Measurements from ENCODE around the gene NSG1. TPM values are rescaled to one million over a fixed set of nuclear protein-coding genes. Genes with fewer than 3 reads are reported as not detected.
A peak's percentile ranks its signal among the peaks of the same experiment; 100 is the strongest.

The NSG1 gene
- total and polyA plus RNA-seq, 2 of the 13 experiments (the other 11 are each of a cell fraction or from before 2014, with no cell fraction given) = not detected

- TF ChIP-seq, protein P1, sequence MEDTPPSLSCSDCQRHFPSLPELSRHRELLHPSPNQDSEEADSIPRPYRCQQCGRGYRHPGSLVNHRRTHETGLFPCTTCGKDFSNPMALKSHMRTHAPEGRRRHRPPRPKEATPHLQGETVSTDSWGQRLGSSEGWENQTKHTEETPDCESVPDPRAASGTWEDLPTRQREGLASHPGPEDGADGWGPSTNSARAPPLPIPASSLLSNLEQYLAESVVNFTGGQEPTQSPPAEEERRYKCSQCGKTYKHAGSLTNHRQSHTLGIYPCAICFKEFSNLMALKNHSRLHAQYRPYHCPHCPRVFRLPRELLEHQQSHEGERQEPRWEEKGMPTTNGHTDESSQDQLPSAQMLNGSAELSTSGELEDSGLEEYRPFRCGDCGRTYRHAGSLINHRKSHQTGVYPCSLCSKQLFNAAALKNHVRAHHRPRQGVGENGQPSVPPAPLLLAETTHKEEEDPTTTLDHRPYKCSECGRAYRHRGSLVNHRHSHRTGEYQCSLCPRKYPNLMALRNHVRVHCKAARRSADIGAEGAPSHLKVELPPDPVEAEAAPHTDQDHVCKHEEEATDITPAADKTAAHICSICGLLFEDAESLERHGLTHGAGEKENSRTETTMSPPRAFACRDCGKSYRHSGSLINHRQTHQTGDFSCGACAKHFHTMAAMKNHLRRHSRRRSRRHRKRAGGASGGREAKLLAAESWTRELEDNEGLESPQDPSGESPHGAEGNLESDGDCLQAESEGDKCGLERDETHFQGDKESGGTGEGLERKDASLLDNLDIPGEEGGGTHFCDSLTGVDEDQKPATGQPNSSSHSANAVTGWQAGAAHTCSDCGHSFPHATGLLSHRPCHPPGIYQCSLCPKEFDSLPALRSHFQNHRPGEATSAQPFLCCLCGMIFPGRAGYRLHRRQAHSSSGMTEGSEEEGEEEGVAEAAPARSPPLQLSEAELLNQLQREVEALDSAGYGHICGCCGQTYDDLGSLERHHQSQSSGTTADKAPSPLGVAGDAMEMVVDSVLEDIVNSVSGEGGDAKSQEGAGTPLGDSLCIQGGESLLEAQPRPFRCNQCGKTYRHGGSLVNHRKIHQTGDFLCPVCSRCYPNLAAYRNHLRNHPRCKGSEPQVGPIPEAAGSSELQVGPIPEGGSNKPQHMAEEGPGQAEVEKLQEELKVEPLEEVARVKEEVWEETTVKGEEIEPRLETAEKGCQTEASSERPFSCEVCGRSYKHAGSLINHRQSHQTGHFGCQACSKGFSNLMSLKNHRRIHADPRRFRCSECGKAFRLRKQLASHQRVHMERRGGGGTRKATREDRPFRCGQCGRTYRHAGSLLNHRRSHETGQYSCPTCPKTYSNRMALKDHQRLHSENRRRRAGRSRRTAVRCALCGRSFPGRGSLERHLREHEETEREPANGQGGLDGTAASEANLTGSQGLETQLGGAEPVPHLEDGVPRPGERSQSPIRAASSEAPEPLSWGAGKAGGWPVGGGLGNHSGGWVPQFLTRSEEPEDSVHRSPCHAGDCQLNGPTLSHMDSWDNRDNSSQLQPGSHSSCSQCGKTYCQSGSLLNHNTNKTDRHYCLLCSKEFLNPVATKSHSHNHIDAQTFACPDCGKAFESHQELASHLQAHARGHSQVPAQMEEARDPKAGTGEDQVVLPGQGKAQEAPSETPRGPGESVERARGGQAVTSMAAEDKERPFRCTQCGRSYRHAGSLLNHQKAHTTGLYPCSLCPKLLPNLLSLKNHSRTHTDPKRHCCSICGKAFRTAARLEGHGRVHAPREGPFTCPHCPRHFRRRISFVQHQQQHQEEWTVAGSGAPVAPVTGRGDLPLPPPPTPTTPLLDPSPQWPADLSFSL (CRISPR knock-in tag; IDR thresholded peaks at IDR 0.05) = 0 out of 2 replicates have a peak, but pooled peaks have one; percentile 32
- TF ChIP-seq EZH2 (conservative IDR thresholded peaks at IDR 0.05; ENCODE audit: low read depth, low read length) (no peak), ZNF326 (CRISPR knock-in tag; IDR thresholded peaks at IDR 0.05; ENCODE audit: borderline replicate concordance) (no peak), HNF4A (CRISPR knock-in tag; IDR thresholded peaks at IDR 0.05) (0 out of 2 replicates have a peak, but pooled peaks have one; percentile 19), ERF (CRISPR knock-in tag; IDR thresholded peaks at IDR 0.05) (0 out of 2 replicates have a peak, but pooled peaks have one; percentile 18), NR2F6 (IDR thresholded peaks at IDR 0.05) (no peak), NR2F6 (CRISPR knock-in tag; IDR thresholded peaks at IDR 0.05) (0 out of 2 replicates have a peak, but pooled peaks have one; percentile 42), ZFX (CRISPR knock-in tag; IDR thresholded peaks at IDR 0.05; ENCODE audit: low read depth) (peak; percentile 55), ZNF24 (IDR thresholded peaks at IDR 0.05) (no peak), EP300 (IDR thresholded peaks at IDR 0.05; ENCODE audit: low read depth in 2 of 2, low read length in 2 of 2) (peak in 1 of 2 experiments; percentile 60; a peak in 2 of 4 replicates), EP300 (CRISPR knock-in tag; IDR thresholded peaks at IDR 0.05; ENCODE audit: borderline replicate concordance) (no peak), TCF7 (IDR thresholded peaks at IDR 0.05; ENCODE audit: low read depth) (peak; percentile 85), ZNF605 (CRISPR knock-in tag; IDR thresholded peaks at IDR 0.05) (no peak), FOXA1 (IDR thresholded peaks at IDR 0.05) (no peak), FOXA1 (CRISPR knock-in tag; IDR thresholded peaks at IDR 0.05) (peak; percentile 76), YEATS2 (CRISPR knock-in tag; IDR thresholded peaks at IDR 0.05; ENCODE audit: borderline replicate concordance) (no peak), IKZF5 (CRISPR knock-in tag; IDR thresholded peaks at IDR 0.05) (peak; percentile 53; the same call in 1 of the 2 replicates)
- TF ChIP-seq, protein P2, sequence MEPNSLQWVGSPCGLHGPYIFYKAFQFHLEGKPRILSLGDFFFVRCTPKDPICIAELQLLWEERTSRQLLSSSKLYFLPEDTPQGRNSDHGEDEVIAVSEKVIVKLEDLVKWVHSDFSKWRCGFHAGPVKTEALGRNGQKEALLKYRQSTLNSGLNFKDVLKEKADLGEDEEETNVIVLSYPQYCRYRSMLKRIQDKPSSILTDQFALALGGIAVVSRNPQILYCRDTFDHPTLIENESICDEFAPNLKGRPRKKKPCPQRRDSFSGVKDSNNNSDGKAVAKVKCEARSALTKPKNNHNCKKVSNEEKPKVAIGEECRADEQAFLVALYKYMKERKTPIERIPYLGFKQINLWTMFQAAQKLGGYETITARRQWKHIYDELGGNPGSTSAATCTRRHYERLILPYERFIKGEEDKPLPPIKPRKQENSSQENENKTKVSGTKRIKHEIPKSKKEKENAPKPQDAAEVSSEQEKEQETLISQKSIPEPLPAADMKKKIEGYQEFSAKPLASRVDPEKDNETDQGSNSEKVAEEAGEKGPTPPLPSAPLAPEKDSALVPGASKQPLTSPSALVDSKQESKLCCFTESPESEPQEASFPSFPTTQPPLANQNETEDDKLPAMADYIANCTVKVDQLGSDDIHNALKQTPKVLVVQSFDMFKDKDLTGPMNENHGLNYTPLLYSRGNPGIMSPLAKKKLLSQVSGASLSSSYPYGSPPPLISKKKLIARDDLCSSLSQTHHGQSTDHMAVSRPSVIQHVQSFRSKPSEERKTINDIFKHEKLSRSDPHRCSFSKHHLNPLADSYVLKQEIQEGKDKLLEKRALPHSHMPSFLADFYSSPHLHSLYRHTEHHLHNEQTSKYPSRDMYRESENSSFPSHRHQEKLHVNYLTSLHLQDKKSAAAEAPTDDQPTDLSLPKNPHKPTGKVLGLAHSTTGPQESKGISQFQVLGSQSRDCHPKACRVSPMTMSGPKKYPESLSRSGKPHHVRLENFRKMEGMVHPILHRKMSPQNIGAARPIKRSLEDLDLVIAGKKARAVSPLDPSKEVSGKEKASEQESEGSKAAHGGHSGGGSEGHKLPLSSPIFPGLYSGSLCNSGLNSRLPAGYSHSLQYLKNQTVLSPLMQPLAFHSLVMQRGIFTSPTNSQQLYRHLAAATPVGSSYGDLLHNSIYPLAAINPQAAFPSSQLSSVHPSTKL (CRISPR knock-in tag; IDR thresholded peaks at IDR 0.05) = peak; percentile 74
- TF ChIP-seq, protein P3, sequence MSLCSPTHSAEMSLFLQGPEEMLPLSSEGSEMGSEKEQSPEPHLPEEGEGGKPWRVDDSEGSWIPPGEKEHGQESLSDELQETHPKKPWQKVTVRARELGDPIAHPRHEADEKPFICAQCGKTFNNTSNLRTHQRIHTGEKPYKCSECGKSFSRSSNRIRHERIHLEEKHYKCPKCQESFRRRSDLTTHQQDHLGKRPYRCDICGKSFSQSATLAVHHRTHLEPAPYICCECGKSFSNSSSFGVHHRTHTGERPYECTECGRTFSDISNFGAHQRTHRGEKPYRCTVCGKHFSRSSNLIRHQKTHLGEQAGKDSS (CRISPR knock-in tag; IDR thresholded peaks at IDR 0.05; ENCODE audit: borderline replicate concordance, low read depth) = 0 out of 2 replicates have a peak, but pooled peaks have one; percentile 34
Observed at GRCh38 chr4:4462970-4463369, 76.1 kb downstream of the NSG1 start (continued).

All from HepG2 (cell line).